Activated CD8-positive, alpha-beta memory T cell treated with anti-CD3 and anti-CD28 coated beads, Interleukin-2, amount 50 U/mL, for 1 hour (primary cell): Measurements from ENCODE around the gene PRR33.
A peak's percentile ranks its signal among the peaks of the same experiment; 100 is the strongest.
"Not testable (repeated sequence)": the region's sequence is repeated elsewhere in the genome, so short reads cannot be mapped to it uniquely, and the experiment has no call there.

Source experiments
- DNase-seq: peaks from one replicate; pipeline ENCODE4 v3.0.0-alpha.2; 2020; ENCODE audit errors: extremely low read depth

The PRR33 gene

GRCh38 chr11:1889224-1889930 is 2.3 kb downstream of the PRR33 start:
- peak; percentile 34 for DNase-seq

GRCh38 chr11:1888811-1889210 is 2.9 kb downstream of the PRR33 start:
- no peak for DNase-seq

- DNase-seq, result no peak
These were observed 3.3 kb downstream of the PRR33 start for GRCh38 chr11:1888347-1888753.

- no peak for DNase-seq
These were observed 4.0 kb downstream of the PRR33 start for GRCh38 chr11:1887451-1888346.

GRCh38 chr11:1886551-1886950 is 5.1 kb downstream of the PRR33 start:
- DNase-seq, result not testable (repeated sequence)

- DNase-seq, result no peak
These were observed 7.4 kb downstream of the PRR33 start for GRCh38 chr11:1884303-1884700.

GRCh38 chr11:1883346-1884302 is 8.1 kb downstream of the PRR33 start:
- no peak for DNase-seq

- DNase-seq, result peak; percentile 29
These were observed 9.1 kb downstream of the PRR33 start for GRCh38 chr11:1882265-1883238.

- DNase-seq, result no peak
These were observed 10.0 kb downstream of the PRR33 start for GRCh38 chr11:1881442-1882264.

- no peak for DNase-seq
These were observed 10.8 kb downstream of the PRR33 start for GRCh38 chr11:1880746-1881441.

GRCh38 chr11:1879941-1880720 is 11.6 kb downstream of the PRR33 start:
- DNase-seq, result no peak

GRCh38 chr11:1879342-1879940 is 12.3 kb downstream of the PRR33 start:
- no peak for DNase-seq

- no peak for DNase-seq
These were observed 13.3 kb downstream of the PRR33 start for GRCh38 chr11:1878137-1879031.

GRCh38 chr11:1877211-1878136 is 14.2 kb downstream of the PRR33 start:
- no peak for DNase-seq

- DNase-seq, result no peak
These were observed 15.2 kb downstream of the PRR33 start for GRCh38 chr11:1876361-1877063.
